HepG2 (cell line): ENCODE data around the gene SLC12A2. TPM values are rescaled to one million over a fixed set of nuclear protein-coding genes. Genes with fewer than 3 reads are reported as not detected.

Experiments
- HNF1A ChIP-seq, 2 experiments: sonication (generic) in 1 of 2; formaldehyde crosslinking in 1 of 2; IDR thresholded peaks; 2 replicates each; pipeline versions ENCODE4 v1.4.0 to v1.6.1; 2016 to 2020; ENCODE audit warnings: borderline replicate concordance in 1 of 2, low read depth in 1 of 2, mild to moderate bottlenecking in 1 of 2, missing genetic modification reagents in 1 of 2
- HOXA3 ChIP-seq: sonication (generic); formaldehyde crosslinking; IDR thresholded peaks from 2 replicates; pipeline ENCODE4 v1.5.0; 2020; ENCODE audit warnings: missing genetic modification reagents
- LCORL ChIP-seq, 2 experiments: fragments of 450-650 bp in 1 of 2; sonication (generic) in 1 of 2; formaldehyde crosslinking in 1 of 2; IDR thresholded peaks; 2 replicates each; pipeline versions ENCODE4 v1.5.0 to v1.6.1; 2017 to 2020; ENCODE audit warnings: antibody characterized with exemption in 1 of 2, missing genetic modification reagents in 1 of 2
- NPAS2 ChIP-seq: sonication (generic); formaldehyde crosslinking; IDR thresholded peaks from 2 replicates; pipeline ENCODE4 v1.8.0; 2022; ENCODE audit warnings: mild to moderate bottlenecking, missing genetic modification reagents, borderline replicate concordance
- NR1H2 ChIP-seq: sonication (generic); formaldehyde crosslinking; IDR thresholded peaks from 2 replicates; pipeline ENCODE4 v1.8.1; 2022; ENCODE audit warnings: low read depth, missing genetic modification reagents, borderline replicate concordance
- ZBTB49 ChIP-seq: sonication (generic); formaldehyde crosslinking; IDR thresholded peaks from 2 replicates; pipeline ENCODE4 v1.4.0; 2020; ENCODE audit warnings: missing genetic modification reagents, borderline replicate concordance
- ZNF674 ChIP-seq: sonication (generic); formaldehyde crosslinking; IDR thresholded peaks from 2 replicates; pipeline ENCODE4 v1.5.0; 2020; ENCODE audit warnings: low read depth, mild to moderate bottlenecking, missing genetic modification reagents
- ZSCAN21 ChIP-seq: sonication (generic); formaldehyde crosslinking; IDR thresholded peaks from 2 replicates; pipeline ENCODE4 v1.8.0; 2022; ENCODE audit warnings: mild to moderate bottlenecking, missing genetic modification reagents, moderate library complexity, borderline replicate concordance
- polyA plus RNA-seq, 8 experiments: library from polyadenylated mRNA; depleted of rRNA in 3 of 8; stranded (reverse) in 7 of 8; unstranded in 1 of 8; fragments of >200 nt; fragmentation: Illumina TruSeq in 4 of 8; extraction: Trizol in 4 of 8; gene quantifications; 2 replicates each; pipeline versions ENCODE4 v1.2.1 to v1.2.3, GENCODE V29; 2011 to 2016; ENCODE audit warnings: low read depth in 4 of 8, missing spikeins in 1 of 8, mixed read lengths in 1 of 8; ENCODE audit not compliant: insufficient read depth in 1 of 8
- total RNA-seq, 5 experiments: library from RNA; depleted of rRNA; stranded (reverse); fragments of >200 nt; fragmentation: Illumina TruSeq; extraction: Trizol; gene quantifications; 2 replicates each; pipeline ENCODE4 v1.2.3, GENCODE V29; 2016; ENCODE audit warnings: low read depth in 1 of 5
- TF ChIP-seq, protein P1 (sequence below): sonication (generic); formaldehyde crosslinking; IDR thresholded peaks from 2 replicates; pipeline ENCODE4 v1.5.0; 2020; ENCODE audit warnings: mild to moderate bottlenecking, missing genetic modification reagents, borderline replicate concordance
- TF ChIP-seq, protein P2 (sequence below): sonication (generic); formaldehyde crosslinking; IDR thresholded peaks from 2 replicates; pipeline ENCODE4 v1.4.0; 2020; ENCODE audit warnings: low read depth, mild to moderate bottlenecking, missing genetic modification reagents

Gene SLC12A2
- total and polyA plus RNA-seq, 2 of the 13 experiments (the other 11 are each of a cell fraction or from before 2014, with no cell fraction given) = 4.0 to 9.7 TPM

DNA sequence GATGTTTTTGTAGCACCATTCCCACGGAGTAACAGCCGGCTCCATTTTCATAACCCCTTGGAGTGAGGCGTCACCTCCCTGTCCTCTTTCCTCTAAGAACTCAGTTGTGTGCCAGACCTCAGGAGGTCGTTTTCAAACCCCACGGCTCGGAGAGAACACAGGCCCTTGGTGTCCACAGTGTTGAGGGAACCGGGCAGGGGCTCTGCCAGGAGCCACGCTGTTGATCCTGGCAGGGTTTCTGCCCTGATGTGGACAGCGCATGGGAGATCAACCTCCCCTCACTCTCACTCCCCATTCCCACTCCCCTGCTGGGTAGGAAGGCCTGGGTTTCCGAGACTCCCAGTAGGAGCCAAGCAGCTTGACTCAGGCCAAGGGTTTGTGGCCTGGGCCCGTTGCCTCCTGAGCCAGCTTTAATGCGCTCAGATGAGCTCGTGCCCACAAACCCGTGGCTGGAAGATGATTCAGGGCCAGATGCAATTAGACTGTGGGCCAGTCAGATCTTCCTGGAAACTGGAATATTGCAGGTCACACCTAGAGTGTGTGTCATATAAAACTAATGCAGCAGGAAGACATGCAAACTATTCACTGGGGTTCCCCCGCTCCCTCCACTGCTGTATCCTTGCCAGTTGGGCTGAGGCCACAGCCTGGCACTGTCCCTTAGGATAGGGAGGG, 133.4 kb downstream of the SLC12A2 start (continued):
- TF ChIP-seq LCORL (IDR thresholded peaks at IDR 0.05) (no peak), LCORL (CRISPR knock-in tag; IDR thresholded peaks at IDR 0.05) (no peak), ZNF674 (CRISPR knock-in tag) (no peak), NPAS2 (CRISPR knock-in tag) (no peak), NR1H2 (no peak), ZBTB49 (CRISPR knock-in tag) (no peak), HNF1A (IDR thresholded peaks at IDR 0.05; ENCODE audit: low read depth) (no peak), HNF1A (CRISPR knock-in tag; IDR thresholded peaks at IDR 0.05; ENCODE audit: borderline replicate concordance) (no peak), ZSCAN21 (CRISPR knock-in tag) (no peak), HOXA3 (CRISPR knock-in tag) (no peak)
- TF ChIP-seq, protein P1, sequence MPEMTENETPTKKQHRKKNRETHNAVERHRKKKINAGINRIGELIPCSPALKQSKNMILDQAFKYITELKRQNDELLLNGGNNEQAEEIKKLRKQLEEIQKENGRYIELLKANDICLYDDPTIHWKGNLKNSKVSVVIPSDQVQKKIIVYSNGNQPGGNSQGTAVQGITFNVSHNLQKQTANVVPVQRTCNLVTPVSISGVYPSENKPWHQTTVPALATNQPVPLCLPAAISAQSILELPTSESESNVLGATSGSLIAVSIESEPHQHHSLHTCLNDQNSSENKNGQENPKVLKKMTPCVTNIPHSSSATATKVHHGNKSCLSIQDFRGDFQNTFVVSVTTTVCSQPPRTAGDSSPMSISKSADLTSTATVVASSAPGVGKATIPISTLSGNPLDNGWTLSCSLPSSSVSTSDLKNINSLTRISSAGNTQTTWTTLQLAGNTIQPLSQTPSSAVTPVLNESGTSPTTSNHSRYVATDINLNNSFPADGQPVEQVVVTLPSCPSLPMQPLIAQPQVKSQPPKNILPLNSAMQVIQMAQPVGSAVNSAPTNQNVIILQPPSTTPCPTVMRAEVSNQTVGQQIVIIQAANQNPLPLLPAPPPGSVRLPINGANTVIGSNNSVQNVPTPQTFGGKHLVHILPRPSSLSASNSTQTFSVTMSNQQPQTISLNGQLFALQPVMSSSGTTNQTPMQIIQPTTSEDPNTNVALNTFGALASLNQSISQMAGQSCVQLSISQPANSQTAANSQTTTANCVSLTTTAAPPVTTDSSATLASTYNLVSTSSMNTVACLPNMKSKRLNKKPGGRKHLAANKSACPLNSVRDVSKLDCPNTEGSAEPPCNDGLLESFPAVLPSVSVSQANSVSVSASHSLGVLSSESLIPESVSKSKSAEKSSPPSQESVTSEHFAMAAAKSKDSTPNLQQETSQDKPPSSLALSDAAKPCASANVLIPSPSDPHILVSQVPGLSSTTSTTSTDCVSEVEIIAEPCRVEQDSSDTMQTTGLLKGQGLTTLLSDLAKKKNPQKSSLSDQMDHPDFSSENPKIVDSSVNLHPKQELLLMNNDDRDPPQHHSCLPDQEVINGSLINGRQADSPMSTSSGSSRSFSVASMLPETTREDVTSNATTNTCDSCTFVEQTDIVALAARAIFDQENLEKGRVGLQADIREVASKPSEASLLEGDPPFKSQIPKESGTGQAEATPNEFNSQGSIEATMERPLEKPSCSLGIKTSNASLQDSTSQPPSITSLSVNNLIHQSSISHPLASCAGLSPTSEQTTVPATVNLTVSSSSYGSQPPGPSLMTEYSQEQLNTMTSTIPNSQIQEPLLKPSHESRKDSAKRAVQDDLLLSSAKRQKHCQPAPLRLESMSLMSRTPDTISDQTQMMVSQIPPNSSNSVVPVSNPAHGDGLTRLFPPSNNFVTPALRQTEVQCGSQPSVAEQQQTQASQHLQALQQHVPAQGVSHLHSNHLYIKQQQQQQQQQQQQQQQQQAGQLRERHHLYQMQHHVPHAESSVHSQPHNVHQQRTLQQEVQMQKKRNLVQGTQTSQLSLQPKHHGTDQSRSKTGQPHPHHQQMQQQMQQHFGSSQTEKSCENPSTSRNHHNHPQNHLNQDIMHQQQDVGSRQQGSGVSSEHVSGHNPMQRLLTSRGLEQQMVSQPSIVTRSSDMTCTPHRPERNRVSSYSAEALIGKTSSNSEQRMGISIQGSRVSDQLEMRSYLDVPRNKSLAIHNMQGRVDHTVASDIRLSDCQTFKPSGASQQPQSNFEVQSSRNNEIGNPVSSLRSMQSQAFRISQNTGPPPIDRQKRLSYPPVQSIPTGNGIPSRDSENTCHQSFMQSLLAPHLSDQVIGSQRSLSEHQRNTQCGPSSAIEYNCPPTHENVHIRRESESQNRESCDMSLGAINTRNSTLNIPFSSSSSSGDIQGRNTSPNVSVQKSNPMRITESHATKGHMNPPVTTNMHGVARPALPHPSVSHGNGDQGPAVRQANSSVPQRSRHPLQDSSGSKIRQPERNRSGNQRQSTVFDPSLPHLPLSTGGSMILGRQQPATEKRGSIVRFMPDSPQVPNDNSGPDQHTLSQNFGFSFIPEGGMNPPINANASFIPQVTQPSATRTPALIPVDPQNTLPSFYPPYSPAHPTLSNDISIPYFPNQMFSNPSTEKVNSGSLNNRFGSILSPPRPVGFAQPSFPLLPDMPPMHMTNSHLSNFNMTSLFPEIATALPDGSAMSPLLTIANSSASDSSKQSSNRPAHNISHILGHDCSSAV = no peak
- TF ChIP-seq, protein P2, sequence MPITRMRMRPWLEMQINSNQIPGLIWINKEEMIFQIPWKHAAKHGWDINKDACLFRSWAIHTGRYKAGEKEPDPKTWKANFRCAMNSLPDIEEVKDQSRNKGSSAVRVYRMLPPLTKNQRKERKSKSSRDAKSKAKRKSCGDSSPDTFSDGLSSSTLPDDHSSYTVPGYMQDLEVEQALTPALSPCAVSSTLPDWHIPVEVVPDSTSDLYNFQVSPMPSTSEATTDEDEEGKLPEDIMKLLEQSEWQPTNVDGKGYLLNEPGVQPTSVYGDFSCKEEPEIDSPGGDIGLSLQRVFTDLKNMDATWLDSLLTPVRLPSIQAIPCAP = no peak
